ENCODE data around the gene LCP2.

- TF ChIP-seq CTCF (IDR thresholded peaks at IDR 0.05) = no peak
- TF ChIP-seq EZH2phosphoT487 (IDR thresholded peaks at IDR 0.05) = no peak
Measured at GRCh38 chr5:170206216-170206615, 91.4 kb downstream of the LCP2 start.
